ENCODE measurements around the gene NIT1. TPM values are rescaled to one million over a fixed set of nuclear protein-coding genes. Genes with fewer than 3 reads are reported as not detected.

NIT1 gene
- total RNA-seq, 1 donor from 2014 or later, result 35.9 TPM

DNA sequence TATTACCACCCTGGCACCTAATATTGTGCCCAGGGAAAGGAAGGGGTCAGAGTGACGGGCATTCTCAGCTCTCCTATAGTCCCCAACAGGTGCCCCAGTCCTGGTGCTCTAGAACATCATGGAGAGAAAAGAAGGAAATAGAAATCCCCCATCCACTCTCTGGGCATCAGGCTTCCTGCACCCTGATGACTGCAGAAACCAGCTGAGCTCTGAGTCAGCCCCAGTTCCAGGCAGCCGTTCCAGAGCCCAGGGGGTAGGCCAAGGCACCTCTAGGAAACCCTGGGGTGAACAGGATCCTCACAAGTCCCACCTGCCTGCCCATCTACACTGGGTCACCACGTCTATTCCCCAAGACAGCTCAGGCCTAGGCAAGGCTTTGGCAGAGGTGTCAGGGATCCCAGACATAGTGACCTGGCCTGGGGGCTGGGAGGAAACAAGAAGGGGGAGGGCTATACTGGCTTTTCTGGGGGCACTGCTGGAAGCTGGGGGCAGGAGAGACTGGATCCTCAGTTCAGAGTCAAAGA lies 29.3 kb upstream of the NIT1 start:
- no peaks in the 10 kb centered on the region for H3K9me3 Mint-ChIP-seq
- DNase-seq (ENCODE audit: low spot score in 2 of 2, unreplicated experiment in 2 of 2), result no peak
- H3K27me3 Mint-ChIP-seq (ENCODE audit: low read depth), result no peaks in the 10 kb centered on the region
- peak overlapping the region; percentile 80 for H3K27ac Mint-ChIP-seq
- TF ChIP-seq, protein P1, sequence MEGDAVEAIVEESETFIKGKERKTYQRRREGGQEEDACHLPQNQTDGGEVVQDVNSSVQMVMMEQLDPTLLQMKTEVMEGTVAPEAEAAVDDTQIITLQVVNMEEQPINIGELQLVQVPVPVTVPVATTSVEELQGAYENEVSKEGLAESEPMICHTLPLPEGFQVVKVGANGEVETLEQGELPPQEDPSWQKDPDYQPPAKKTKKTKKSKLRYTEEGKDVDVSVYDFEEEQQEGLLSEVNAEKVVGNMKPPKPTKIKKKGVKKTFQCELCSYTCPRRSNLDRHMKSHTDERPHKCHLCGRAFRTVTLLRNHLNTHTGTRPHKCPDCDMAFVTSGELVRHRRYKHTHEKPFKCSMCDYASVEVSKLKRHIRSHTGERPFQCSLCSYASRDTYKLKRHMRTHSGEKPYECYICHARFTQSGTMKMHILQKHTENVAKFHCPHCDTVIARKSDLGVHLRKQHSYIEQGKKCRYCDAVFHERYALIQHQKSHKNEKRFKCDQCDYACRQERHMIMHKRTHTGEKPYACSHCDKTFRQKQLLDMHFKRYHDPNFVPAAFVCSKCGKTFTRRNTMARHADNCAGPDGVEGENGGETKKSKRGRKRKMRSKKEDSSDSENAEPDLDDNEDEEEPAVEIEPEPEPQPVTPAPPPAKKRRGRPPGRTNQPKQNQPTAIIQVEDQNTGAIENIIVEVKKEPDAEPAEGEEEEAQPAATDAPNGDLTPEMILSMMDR (IDR thresholded peaks at IDR 0.05; ENCODE audit: unreplicated experiment), result no peak
- peak overlapping the region; percentile 69 for H3K4me3 Mint-ChIP-seq
- H3K4me1 Mint-ChIP-seq, result peaks cover 88% of the 10 kb centered on the region
- H3K36me3 Mint-ChIP-seq, result no peaks in the 10 kb centered on the region

DNA sequence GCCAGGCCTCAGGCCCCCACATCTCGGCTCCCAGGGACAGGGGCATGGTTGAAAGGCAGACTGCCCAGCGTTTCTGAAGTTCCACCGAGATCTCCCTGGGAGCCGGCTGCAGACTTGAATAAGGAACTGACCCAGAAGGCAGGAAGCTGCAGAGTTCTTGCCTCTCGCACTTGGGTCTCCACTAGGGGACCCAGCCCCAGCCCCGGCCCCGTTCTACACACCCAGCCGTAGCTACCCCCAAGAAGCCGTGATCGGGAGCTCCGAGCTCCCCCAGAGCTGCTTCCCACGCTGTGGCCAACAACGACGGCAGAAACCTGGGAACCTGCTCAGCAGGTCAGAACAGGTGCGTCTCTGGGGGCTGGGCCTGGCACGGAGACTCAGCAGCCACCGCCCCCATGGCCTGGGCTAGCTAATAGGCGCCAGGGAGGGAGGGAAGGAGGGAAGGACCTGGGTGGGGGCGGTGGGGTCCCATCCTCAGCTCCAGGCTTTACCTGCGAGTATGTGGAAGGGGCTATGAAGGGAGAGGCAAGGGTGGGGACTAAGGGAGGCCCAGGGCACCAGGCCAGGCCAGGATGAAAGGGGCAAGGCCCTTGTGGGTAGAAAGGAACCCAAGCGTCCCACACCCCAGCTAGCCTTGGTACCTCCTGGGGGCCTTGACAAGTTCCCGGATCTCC lies 28.5 kb upstream of the NIT1 start, which contains the start of gene NECTIN4:
Gene NECTIN4, minus strand, starts transcription at position 308 of the 674 bp plus-strand sequence. Its CDS starts 262 bp downstream, at position 46.
- H3K9me3 Mint-ChIP-seq, result no peaks in the 10 kb centered on the region
- peak within 1 kb of the TSS; percentile 69 for H3K4me3 Mint-ChIP-seq
- no peaks in the 10 kb centered on the region for H3K27me3 Mint-ChIP-seq (ENCODE audit: low read depth)

DNA sequence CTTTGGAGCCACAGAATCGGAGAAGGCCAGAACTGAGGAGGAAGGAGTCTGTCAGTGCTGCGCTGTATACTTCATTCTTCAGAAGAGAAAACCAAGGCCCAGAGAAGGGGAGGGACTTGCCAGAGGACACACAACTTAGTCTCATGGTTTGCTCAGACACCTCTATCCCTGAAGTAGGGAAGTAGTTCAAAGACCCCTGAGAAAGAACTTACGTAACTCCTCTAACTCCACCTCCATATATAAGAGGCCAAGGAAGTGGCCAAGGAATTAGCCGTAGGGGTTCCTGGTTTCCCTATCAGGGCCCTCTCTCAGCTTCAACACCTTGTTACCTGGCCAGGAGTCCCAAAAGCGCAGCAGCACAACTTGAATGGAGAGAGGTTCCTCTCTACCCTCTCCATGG lies 28.0 kb upstream of the NIT1 start:
- no peaks in the 10 kb centered on the region for H3K27me3 Mint-ChIP-seq (ENCODE audit: low read depth)
- TF ChIP-seq, protein P1 (IDR thresholded peaks at IDR 0.05; ENCODE audit: unreplicated experiment), result no peak
- H3K36me3 Mint-ChIP-seq, result no peaks in the 10 kb centered on the region
- H3K4me3 Mint-ChIP-seq, result peak overlapping the region; percentile 69
- no peaks in the 10 kb centered on the region for H3K9me3 Mint-ChIP-seq
- peaks cover 78% of the 10 kb centered on the region for H3K4me1 Mint-ChIP-seq
- peak overlapping the region; percentile 80 for H3K27ac Mint-ChIP-seq
- no peak for DNase-seq (ENCODE audit: low spot score in 2 of 2, unreplicated experiment in 2 of 2)

More for the DNA sequence above, 28.5 kb upstream of the NIT1 start, which contains the start of gene NECTIN4:
- TF ChIP-seq, protein P1 (IDR thresholded peaks at IDR 0.05; ENCODE audit: unreplicated experiment), result no peak
- peak within 1 kb of the TSS; percentile 80 for H3K27ac Mint-ChIP-seq
- H3K4me1 Mint-ChIP-seq, result peaks cover 81% of the 10 kb centered on the region
- H3K36me3 Mint-ChIP-seq, result no peaks in the 10 kb centered on the region
- DNase-seq (ENCODE audit: low spot score in 2 of 2, unreplicated experiment in 2 of 2), result peak in 1 of 2 experiments; percentile 55

DNA sequence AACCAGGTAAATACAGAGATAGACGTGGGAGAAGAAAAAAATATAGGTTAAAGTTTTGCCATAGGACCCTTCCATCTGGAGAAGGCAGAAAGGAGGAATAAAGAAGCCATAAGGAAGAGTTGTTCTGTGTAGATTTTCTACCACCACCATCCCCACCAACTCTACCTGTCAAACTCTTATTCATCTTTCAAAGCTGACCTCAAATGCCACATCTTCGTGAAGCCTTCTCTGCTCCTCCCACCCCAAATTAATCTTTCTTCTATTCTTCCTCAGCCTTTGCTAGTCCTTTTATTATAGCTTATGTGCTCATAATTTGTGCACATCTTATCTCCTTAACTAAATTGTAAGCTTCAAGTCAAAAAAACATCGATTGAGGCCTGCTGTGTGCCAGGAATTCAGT lies 27.3 kb upstream of the NIT1 start:
- TF ChIP-seq, protein P1 (IDR thresholded peaks at IDR 0.05; ENCODE audit: unreplicated experiment), result no peak
- no peaks in the 10 kb centered on the region for H3K36me3 Mint-ChIP-seq
- H3K4me3 Mint-ChIP-seq, result no peak overlapping the region
- H3K27ac Mint-ChIP-seq, result peak overlapping the region; percentile 80
- no peaks in the 10 kb centered on the region for H3K9me3 Mint-ChIP-seq
- H3K4me1 Mint-ChIP-seq, result peaks cover 72% of the 10 kb centered on the region
- DNase-seq (ENCODE audit: low spot score in 2 of 2, unreplicated experiment in 2 of 2), result no peak
- no peaks in the 10 kb centered on the region for H3K27me3 Mint-ChIP-seq (ENCODE audit: low read depth)

DNA sequence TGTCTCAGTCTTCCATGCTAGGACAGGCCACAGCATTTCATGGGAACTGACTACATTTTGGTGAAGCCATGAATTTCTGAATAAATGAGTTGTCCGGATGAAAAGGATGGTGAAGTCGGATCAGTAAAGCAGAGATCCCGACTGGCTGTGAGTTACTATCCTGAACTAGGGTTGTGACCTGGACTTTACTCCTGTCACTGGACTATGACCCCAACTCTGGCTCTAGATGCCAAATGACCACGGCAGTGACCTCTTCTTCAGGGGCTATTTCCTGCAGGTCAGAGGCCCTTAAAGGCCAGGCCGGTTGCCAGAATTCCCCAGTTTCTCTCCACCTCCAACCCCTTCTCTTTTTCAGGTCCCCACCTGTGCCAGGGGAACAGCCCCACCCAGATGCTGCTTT lies 26.8 kb upstream of the NIT1 start:
- Mint-ChIP-seq H3K9me3 (no peaks in the 10 kb centered on the region), H3K27ac (no peak overlapping the region), H3K27me3 (ENCODE audit: low read depth) (no peaks in the 10 kb centered on the region), H3K4me3 (no peak overlapping the region), H3K36me3 (no peaks in the 10 kb centered on the region), H3K4me1 (peaks cover 68% of the 10 kb centered on the region)
- DNase-seq (ENCODE audit: low spot score in 2 of 2, unreplicated experiment in 2 of 2), result no peak
- TF ChIP-seq, protein P1 (IDR thresholded peaks at IDR 0.05; ENCODE audit: unreplicated experiment), result no peak

All from mesothelial cell of epicardium (in vitro differentiated cells).